NCI-H2196 treated with DMSO at 0.1 percent for 48 hours (cell line): ENCODE measurements around the gene GPR179.

ENCODE experiments used
- DNase-seq: peaks from one replicate; lab custom pipeline; 2025; ENCODE audit not compliant: unreplicated experiment; lab: John Stamatoyannopoulos, UW

The GPR179 gene

DNA sequence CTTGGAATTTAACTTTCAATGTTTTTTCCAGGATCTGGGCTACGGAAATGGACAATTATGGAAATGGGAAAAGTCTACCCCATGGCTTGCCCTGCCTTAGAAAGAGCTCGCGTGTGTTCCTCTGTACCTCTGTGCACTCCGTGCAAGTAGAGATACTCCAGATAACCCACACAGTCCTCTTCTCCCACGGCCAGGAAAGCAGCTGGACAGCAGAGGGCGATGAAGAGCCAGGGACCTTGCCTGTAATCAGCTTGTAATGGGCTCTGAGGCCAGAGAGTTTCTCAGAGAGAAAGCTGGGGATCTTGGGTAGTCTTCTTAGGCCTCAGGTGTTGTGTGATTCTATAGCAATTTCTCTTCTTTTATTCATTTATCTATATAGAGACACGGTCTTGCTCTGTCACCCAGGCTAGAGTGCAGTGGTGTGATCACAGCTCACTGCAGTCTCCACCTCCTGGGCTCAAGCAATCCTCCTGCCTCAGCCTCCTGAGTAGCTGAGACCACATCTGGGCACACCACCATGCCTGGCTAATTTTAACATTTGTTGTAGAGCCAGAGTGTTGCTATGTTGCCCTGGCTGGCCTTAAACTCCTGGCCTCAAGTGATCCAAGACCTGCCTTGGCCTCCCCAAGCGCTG lies 5.5 kb upstream of the GPR179 start:
- DNase-seq: peak; percentile 45

DNA sequence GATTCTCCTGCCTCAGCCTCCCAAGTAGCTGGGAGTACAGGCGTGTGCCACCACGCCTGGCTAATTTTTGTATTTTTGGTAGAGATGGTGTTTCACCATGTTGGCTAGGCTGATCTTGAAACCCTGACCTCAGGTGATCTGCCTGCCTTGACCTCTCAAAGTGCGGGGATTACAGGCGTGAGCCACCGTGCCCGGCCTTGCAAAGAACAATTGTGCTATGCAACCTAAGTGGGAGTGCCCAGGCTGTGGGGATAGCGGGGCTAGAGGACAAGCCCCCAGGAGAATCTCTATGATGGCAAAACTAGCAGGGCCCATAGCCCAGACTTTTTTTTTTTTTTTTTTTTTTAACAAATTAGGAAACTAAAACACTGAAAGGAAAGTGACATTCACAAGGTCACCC lies 2.0 kb upstream of the GPR179 start:
- no peak for DNase-seq

DNA sequence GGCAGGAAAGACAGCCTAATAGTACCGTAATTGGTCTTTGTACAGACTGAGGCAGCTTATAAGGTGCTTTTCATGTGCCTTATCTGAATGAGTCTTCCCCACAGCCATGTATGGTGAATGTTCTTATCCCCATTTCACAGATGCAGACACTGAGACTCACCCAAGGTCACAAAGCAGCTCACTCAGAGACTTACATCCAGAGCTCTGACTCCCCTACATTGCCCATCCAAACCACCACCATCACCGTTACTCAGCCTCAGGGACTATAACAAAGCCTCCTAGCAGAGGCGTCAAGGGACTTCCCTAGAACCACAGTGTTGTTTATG lies 627 bp upstream of the GPR179 start:
- no peak for DNase-seq

DNA sequence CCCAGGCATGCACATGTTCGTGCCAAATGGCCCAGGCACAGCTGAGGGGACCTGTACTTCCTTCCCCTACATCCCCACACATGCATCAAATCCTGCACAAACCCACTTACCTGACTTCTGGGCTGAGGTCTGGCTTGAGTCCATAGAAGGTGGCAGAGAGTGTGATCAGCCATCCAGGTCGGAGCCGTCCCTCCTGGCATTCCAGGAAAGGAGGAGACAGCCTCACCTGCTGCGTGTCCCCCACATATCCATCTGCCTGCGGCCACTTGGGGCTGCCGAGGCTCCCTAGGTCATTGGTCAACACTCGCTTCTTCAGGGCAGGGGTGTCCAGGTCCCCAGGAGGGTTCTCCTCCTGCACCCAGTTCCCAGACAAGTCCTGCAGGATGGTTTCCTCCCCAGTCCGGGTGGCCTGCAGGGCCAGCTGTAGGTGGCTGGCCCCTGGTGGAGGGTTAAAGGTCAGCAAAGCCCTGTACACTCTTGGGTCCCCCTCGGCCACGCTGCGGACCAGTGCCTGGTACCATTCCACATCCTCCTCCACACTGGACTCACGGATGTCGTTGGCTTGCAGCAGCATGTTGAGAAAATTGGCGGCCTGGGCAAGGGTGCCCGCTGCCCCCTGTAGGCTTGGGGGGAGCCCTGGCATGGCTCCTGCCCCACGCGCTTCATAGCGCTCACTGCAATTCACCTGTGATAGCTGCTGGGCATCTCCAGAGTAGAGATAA lies 709 bp downstream of the GPR179 start:
- DNase-seq: no peak

DNA sequence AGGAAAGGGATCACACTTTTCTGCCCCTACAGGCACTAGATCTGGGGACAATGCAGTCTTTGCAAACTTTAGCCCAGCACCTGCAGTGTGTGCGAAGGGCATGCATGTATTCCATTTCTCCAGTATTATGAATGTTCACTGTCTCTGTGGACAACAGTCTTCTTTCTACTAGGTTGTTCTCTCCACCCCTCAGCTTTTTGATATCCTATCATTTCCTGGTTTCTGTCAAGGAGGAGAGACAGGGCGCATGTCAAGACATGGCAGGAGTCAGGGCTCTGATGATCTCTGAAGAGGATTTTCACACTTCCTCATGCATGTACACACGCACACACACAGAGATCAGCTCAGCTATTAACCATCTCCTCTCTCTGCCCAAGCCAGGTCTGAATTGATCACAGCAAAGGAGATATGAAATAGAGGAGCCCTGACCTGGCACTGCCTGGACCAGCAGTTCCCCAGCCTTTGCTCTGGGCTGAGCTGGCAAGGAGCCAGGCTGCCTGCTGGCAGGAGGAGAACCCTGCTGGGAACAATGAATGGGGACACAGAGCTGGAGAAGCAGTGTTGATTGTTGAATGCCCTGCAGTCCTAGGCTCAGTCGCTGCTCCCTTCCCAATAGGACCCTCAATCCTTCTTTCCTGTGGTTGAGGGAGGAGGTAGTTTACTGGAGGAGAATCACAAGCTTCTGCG lies 2.6 kb downstream of the GPR179 start:
- peak; percentile 32 for DNase-seq

DNA sequence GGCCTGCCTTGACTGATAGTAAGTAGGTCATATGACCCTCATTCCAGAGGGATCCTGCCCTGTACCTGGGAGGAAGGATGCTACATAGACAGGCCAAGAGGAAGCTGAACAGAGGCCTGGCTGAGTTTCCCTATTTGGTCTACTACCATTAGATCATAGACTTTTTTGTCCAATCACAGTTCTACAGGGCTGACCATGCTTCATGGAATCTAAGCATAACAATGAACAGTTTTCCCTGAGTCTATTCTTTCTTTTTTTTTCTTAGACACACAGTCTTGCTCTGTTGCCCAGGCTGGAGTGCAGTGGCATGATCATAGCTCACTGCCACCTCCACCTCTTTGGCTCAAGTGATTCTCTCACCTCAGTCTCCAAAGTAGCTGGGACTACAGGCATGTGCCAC lies 3.9 kb downstream of the GPR179 start:
- DNase-seq: no peak

DNA sequence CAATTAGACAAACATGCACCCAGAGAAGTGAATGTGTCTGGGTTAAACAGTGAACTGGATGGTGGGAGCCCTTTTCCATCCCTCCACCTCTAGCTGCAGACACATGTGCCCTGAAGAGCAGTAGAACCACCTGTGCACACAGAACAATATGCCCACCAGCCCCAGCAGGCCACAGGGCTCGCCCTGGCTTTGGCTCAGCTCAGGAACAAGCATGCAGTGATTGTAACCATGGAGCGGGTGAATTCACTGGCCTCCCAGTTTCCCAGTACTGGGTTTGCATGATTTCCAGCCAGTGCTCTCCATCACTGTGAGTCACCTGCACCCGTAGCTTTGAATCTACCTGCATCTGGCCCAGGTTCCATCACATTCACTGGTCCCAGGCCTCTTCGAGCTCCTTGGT lies 5.2 kb downstream of the GPR179 start:
- no peak for DNase-seq

DNA sequence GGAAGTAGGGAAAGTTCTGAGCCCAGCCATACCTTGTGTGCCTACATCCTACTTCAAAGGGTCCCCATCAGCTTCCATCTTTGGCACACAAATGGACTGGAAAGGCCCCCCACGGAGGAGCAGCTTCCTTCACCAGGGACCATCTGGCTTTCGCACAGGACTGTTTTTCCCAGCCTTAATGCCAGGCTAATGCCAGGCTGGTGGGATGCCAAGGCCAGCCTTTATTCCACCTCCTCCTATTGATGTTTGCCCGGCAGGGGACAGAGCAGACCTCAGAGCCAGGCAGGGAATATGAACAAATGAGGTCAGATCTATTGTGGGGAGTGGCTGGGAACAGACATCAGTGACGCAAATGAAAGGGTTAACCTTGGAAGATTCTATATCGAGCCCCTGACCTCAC lies 5.7 kb downstream of the GPR179 start:
- no peak for DNase-seq

DNA sequence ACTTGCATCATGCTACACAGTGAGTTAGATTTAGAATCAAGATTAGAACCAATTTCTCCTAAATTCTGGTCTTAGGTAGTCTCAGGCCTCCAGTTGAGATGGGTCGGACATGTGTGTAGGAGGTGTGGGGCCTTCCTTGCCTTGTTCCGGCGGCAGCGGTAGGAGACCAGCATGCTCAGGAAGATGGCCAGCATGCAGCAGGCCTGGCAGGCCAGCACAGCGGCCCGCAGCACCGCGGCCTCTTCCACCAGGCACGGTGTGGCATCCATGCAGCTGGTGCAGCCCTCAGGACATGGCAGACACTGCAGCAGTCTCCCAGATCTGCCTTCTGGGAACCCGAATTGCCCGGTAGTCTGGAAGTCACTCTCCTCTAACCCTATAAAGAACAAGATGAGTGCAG lies 6.9 kb downstream of the GPR179 start:
- no peak for DNase-seq

DNA sequence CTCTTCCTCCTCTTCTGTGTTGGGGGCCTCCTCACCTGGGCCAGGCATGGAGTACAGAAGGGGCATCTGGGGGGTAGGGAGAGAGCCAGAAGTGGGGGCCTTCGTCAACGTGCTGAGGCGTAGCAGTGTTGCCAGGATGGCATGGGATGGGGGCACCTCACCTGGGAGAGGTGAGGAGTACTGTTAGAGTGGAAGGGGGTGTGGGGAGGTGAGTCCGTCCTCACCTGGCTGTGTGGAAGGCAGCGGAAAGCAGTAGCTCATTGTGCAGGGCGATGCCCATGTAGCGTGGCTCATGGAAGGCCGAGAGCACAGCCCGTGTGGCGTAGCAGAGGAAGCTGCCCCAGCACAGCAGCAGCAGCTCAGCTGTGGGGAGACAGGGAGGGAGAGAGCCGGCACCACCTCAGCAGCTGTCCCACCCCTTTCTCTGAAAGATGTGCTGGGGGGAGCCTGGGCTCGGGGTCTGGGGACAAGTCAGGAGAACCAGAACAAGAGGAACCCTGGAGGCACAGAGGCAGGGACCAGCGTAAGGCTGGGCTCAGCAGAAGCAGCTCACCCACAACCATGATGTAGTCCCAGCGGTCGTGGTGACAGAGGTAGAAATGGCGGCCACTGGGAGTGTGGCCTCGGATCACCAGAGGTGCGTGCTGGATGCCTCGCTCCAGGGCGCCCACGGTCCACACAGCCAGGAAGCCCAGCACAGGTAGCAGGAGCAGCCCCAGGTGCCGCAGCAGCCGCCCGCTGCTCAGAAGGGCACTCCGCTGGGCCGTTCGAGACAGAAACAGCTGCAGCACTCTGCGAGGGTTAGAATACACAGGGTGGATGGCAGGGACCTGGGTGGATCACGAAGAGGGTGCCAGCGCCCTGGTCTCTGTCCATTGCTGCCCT lies 9.0 kb downstream of the GPR179 start:
- DNase-seq: no peak

DNA sequence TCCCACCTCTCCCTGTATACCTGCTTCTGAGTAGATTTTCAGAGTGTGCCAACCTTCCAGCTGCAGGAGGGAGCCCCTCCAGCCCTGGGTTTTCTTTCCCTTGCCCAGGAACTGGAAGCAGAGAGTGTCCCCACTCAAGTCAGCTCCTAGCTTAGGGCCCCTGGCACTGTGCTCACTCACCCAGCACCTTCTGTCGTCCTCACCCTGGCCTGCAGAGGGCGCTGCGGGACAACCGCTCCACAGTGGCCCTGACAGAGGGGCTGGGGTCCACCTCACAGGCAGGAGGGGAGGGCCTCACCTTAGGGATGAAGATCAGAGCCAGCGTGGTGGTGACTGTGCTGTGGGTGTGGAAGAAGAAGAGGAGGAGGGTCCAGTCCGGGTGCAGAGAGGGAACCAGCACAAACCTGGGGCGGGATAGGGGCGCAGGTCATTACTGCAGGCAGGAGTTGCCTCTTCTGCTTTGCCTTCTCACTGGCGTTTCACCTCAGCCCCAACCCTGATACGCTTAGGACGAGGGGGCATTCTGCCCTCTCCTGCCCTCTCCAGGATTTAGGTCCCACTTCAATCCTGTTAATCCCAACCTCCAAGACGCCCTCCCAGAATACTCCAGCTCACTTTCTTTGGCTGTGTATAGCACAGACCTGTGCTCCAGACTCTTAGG lies 10.0 kb downstream of the GPR179 start:
- DNase-seq: no peak

DNA sequence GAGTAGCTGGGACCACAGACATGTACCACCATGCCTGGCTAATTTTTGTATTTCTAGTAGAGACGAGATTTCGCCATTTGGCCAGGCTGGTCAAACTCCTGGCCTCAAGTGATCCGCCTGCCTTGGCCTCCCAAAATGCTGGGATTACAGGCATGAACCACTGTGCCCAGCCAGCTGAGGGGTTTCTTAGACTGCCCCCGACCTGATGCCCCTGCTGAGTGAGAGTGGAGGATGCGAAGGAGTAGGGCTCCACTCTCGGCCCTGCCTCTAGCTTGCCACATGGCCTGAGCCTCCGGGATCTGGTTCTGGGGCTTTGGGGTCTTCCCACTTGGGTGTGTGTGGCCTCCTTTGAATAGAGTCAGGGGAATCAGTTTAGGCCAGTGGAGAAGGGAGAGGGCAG lies 11.0 kb downstream of the GPR179 start:
- no peak for DNase-seq

DNA sequence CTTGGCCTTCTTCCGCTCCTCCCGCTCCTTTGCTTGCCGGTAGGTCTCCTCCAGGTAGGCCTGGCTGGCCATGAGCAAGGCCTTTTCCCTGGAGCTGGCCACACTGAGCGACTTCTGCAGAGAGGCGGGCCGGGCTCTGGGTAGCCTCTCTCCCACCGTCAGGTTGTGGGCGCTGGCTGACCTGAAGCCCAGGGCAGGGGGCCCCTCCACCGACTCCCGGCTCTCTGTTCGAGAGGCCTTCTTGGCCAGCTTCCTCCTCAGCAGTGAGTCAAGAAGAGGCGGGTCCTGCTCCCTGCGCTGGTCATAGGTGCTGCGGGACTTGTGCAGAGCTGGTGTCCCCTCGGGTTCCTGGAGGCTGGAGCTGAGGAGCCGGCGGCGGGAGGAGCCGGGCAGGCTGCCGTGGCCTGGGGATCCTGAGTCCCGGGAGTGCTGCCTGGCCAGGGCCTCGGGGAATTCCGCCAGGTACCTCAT lies 12.8 kb downstream of the GPR179 start:
- no peak for DNase-seq

DNA sequence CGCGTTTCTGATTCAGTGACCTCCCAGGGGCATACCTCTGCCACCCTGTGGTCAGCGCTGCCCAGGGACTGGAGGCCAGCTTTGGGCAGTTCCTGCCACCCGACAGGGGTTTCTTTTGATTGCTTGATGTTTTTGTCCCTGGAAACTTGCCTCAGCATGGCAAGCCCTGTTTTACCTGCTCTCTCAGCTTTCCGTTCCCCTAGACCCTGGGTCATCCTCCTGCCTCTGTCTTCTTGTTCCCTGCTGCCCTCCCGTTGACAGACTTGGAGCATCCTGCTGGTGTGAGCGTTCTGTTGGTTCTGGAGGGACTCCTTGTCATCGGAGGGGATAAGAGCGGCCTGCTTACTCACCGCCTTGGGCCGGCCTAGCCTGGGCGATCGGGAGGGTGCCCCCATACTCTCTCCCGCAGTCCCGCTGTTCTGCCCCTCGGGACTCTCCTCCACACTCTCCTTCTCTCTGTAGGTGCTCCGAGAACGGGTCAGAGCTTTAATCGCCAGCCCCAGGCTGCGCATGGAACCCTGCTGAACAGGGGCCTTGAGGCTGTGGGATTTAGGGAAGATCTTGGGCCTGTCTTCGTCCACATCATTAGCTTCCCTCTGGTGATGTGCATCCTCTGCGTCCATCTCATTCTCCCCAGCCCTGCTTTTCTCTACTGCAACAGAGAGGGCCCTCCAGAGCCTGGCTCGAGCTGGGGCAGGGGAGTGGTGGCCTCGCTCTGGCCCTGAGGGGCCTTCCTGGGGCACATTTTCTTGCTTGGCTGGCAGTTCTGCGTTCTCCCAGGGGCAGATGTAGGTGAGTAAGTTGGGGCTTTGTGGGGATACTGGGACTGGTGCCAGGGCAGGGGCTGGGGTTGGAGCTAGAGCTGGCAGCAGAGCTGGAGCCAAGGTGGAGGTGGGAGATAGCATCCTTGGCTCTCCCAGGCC lies 13.7 kb downstream of the GPR179 start:
- DNase-seq: no peak

DNA sequence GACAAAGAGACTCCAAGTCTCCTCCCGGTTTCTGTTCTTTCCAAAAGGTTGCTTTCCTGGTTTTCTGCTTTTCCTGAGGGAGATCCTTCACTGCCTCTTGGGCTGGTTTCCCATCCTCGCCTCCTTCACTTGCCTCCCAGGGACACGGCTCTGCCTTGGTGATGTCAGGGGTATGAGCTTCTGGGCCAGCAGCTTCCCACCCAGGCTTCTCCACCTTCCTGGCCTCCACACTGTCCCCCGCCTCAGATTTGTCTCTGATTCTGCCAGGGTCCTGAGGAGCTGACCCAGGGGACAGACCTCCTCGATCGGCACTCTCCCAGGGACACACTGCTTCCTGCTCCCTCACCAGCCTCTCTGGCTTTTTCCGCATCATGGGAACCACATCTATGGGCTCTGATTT lies 14.5 kb downstream of the GPR179 start:
- no peak for DNase-seq

DNA sequence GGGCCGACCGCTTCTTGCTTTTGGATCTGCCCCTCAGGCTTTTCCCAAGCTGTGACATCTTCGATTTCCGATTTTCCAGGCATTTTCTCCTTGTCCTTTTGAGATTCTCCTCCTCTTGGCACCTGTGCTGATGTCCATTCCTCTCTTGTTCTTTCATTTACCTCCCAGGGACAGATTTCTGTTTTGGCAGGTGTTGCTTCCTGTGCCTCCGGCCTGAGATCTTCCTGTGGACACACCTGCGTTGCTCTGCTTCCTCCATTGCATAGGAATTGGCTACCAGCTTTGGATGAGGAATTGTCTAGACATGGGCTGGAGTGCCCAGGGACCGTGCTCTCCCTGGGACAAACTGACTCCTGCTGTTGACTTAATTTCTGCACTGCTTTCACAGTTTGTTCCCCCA lies 15.1 kb downstream of the GPR179 start:
- DNase-seq: no peak

DNA sequence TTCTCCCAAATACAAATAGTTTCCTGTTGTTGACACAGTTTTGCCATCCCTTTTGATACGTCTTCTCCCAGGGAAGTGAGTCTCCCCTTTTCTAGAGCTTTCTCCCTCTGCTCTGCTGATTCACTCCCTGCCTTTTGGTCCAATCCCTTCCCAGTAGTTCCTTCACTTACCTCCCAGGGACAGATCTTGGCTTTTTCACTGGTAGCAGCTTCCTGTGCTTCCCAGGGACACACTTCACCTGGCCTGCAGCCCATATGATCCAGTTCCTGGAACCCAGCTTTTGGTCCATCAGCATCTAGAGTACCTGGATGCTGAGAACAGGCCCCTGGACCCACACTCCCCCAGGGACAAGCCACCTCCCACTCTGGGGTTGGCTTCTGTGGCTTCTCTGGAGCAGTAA lies 15.8 kb downstream of the GPR179 start:
- no peak for DNase-seq

DNA sequence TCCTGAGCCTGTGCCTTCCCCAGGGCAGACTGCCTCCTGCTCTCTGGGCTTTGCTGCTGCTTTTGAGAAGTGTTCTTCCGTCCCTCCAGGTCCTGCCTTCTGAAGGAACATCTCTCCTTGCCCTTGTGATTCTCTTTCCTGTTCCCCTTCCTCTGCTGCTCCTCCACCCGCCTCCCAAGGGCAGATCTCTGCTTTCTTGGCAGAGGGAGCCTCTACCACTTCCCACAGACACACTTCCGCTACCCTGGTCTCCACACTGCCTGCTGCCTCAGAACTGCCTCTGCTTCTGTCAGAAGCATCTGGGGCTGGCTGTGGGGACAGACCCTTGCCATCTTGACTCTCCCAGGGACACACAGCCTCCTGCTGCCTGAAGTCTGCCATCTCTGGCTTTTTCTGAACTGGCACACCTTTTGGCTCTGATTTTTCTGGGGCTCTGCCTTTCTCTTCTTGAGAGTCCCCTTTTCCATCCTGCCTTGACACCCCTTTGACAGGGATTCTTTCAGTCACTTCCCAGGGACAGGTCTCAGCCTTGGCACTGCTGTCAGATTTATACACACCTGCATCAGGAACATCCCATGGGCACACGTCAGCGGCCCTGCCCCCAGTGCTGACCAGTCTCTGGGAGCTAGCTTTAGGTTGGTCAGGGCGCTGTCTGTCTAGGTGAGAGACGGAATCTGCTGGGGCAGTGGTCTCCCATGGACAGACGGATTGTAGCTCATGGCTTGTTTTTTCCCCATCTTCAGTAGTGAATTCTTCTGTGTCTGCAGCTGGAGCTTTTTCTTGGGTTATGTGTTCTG lies 16.6 kb downstream of the GPR179 start:
- no peak for DNase-seq

DNA sequence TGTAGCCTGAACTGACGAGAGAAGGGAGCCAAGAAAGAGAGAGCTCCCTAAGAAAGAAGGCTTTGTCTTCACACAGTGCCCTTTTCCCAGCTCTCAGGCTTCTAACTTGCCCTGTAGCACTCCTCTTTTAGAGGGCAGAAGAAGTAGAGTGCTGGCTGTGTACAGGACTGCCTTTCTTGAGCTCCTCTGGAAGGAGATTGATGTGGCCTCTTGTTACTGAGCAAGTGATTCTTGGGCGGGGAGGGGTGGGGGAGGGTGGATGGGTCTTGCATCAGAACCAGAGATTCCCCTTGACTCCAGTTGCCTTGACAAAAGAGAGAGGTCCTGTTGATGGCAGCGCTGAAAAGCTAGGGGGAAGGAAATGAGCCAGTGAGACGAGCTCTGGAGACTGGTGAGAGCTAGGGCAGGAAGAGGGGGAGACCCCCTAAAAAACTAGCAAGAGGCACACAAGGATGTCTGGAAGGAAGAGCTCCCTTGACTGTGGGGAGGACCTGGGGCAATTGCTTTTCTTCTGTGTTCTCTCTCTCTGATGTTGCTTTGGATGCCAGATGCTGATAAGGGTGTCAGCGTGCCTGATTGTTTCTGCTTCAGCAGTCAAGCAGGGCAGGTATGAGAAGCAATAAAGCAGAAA lies 18.4 kb downstream of the GPR179 start:
- no peak for DNase-seq
